GM21367 (cell line): ENCODE measurements around the gene ESYT2.

Experiments
- ATAC-seq: cut with Tn5 transposase; IDR thresholded peaks from one replicate; pipeline ENCODE4 v1.9.1; 2021; ENCODE audit not compliant: unreplicated experiment

ESYT2 gene

DNA sequence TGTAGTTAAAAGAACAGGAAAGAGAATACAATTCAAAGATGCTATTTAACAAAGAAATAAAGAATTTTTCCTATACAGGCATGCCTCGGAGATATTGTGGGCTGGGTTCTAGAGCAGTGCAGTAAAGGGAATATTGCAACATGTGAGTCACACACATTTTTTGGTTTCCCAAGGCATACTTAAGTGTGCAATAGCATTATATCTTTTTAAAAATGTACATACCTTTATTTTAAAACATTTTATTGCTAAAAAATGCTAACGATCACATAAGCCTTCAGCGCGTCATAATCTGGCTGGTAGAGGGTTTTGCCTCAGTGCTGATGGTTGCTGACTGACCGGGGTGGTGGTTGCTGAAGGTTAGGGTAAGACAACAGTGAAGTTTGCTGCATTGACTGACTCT is 54.4 kb downstream of the ESYT2 start:
- ATAC-seq: no peak

DNA sequence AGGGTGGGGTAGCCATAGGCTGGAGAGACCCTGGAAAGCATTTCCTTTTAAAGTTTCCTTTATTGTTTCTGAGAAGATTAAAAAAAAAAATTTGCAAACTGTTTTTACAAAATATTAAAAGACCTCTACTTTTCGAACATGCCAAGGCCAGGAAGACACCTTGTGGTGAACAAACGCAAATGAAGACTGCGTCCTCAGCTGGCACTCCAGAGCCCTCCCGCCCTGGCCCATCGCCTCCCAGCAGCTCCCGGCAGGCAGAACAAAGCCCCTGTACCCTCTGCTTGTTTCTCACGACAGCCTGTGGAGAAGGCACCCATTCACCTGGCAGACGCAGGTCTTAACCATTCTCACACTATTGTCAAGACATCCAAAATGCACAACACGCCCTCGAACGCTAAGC is 56.4 kb downstream of the ESYT2 start:
- ATAC-seq: no peak

DNA sequence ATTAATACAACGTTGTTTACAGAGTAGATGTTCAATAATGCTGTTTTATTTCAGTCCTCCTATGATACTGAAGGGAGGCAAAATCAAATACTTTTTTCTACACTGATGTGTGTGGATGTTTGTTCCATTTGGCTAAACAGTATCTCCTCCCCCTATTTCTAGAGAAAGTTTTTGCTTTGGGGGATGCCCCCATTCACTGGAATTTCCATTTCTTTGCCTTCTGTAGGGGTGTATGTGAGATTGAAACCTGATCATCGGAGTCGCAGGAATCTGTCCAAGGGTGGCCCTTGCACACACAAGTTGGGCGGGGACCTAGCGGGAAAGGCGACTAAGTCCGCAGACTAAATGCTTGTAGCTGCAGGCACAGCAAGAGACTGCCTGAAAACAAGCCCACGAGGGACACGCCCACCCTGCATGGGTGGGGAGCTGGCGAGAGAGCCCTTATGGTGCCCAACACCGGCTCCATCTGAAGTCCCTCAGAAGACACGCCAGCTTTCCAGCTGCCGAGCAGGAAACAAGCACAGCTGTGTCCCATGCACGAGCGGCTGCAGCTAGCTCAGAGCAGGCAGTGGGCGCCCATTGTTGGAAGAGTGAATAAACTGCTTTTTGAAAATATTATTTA is 58.0 kb downstream of the ESYT2 start:
- no peak for ATAC-seq

- ATAC-seq: no peak
Measured at GRCh38 chr7:158767707-158768106, 61.6 kb downstream of the ESYT2 start.

DNA sequence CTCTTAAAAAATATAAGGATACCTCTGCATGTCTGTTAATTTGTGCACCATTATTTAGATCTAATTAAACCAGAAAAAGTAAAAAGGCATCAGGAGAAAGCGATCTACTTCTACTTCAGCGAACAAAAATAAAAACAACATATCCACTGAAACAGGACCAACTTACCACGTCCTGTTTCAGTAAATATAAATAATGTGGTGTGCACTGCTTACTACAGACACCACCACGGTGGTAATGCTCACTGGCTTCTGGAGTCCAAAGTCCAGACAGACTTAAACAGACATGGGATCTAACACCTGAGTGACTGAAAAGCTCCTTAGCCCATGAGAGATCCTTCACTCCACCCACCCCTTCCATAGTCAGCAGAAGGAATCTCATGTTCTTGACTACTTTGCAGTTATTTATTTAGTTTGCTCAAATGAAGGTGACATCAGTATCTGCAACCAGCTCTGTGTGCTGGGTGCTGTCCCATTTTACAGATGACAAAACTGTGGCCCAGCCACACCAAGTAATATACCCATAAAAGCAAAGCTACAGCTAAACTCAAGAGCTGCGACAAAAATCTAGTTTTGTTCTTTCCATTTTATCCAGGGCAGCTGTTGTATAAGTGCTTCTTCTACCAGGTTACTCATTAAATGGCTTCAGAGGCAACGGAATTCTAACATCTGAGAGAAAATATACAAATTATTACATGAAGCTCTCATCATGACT is 62.6 kb downstream of the ESYT2 start:
- no peak for ATAC-seq

DNA sequence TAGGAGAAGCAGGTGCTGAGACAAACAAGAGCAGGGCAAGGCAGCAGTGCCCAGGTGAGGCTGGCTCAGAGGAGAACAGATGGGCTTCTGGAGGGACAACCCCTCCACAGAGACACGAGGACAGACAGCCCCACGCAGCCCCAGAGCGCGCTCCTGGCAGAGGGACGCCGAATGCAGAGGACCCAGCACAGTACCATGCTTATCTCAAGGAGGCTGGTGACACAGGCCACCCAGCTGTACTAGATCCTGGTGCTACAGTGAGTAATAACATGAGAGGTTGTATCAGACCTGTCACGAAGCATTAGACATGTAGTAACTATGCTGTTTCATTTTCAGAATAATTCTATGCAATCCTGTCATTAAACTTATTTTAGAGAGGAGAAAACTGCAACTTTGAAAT is 64.3 kb downstream of the ESYT2 start:
- no peak for ATAC-seq

DNA sequence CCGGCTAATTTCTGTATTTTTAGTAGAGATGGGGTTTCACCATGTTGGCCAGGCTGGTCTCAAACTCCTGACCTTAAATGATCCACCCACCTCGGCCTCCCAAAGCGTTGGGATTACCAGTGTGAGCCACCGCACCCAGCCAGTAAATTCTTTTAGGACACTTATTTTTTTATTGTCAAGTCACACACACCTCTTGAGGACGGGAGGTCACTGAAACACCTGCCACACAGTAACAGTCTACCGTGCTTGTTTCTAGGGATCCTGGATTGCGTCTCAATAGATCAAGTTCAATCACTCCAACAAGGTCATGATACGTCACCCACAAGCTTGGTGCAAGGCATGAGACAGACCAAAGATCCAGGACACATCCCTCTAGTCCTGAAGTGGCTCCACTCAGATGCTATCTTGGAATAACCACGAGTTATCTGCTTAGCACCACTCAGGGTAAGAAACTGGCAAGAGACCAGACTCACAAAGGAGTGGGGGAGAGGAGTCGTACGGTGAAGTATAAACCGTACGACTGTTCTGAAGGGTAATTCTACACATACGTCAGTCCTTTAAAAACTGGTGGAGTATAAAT is 65.8 kb downstream of the ESYT2 start:
- ATAC-seq: no peak

GRCh38 chr7:158761945-158762344 is 67.4 kb downstream of the ESYT2 start:
- ATAC-seq: no peak

DNA sequence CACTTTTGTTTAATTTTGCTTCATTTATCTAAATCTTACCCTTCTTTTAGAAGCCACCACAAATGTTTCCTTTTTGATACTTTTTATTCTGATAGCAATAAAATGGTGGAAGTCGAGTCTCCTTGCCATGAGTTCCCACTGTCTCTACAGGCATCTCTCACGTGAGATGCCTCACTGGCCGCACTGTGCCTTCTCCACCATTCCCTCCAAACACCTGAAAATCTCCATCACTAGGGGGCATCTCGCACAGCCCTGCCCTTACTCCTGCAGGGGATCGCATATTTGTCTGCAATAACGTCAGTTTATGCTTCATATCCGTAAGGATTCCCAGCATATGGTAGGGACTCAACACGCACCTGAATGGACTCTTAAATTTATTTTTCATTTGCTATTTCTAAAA is 68.4 kb downstream of the ESYT2 start:
- ATAC-seq: no peak

DNA sequence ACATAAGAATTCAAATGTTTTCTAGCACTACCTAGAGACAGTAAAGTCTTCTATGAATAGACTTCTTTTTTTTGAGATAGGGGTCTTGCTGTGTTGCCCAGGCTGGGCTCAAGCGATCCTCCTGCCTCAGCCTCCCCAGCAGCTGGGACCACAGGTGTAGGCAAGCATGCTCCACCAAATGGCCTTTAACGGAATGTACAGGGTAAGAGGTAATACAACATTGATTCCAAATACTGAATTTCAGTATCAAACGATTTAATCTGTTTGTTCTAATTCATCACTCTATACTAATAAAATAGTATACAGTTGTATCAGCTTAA is 68.9 kb downstream of the ESYT2 start:
- ATAC-seq: no peak

DNA sequence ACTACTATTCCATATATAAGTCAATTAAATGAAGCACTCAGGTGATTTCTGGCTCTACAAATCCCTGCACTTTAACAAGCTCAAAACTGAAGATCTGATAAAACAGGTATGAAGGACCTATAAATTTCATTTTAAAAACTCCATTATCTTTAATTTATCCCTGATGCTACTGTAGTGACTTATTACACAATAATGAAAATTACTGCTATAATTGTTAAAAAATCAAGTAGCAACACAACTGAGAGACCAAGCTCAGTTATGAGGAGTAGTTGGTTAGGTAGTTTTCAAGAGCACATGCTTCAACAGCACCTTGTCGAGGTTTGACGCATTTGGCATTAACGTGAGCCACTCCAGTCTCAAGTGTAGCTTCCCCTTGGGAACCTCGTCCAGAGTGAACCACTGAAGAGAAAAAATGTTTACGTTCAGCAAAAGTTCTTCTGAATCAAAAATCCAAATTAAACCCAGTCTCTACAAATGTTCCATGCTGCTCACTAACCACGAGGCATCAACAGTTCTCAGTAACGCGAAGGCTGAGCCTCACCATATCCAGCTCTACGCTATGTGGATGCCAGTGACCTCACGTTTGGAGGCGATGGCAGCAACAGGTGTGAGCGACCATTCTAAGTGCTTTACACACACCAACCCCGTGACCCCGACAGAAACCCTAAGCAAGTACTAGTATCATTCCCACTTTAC is 69.4 kb downstream of the ESYT2 start:
- ATAC-seq: no peak

DNA sequence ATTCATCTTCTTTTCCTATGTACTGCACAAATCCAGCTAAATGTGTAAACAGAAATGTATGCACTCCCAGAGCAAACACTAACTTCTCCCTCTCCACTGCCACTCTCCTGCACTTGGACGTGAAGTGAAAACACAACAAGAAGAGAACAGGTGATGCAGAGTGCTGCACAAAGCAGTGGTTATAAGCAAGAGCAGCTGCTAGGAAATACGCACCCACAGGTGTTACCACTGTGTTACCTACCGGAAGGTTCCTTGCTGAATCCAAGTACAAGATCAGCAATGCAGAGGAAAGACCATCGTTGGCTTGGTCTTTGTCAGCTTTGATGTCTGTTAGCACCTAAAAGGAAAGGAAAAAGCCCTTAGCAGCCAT is 70.1 kb downstream of the ESYT2 start:
- ATAC-seq: no peak

DNA sequence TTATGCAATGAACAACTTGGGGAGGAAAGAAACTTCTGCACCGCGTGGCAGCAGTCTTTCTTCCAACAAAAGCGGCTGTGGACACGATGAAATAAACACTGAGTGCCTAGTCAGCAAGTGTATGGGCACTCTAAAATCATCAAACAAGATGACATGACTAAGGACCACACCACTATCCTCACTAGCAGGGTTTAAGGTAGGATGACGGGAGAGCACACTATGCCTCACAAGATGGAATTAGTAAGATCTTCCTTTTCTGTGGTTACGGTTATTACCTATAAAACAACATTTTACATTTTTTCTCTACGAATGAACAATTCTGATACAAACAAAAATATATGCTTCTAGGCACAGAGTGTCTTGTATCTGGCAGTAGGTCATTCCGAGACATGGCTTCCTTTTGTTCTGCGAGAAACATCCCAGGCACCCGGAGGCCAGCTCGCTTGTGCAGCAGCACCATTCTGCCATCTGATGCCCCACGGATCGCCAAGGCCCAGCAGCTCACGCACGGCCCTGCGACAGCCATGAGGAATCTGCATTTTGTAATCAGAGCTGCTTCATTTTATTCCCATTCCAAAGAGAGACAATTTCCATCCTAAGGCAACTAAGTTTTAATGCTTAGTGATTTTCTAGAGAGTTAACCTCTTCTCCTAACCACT is 70.6 kb downstream of the ESYT2 start:
- ATAC-seq: no peak

- no peak for ATAC-seq
Measured at GRCh38 chr7:158757404-158757989, 71.8 kb downstream of the ESYT2 start.

DNA sequence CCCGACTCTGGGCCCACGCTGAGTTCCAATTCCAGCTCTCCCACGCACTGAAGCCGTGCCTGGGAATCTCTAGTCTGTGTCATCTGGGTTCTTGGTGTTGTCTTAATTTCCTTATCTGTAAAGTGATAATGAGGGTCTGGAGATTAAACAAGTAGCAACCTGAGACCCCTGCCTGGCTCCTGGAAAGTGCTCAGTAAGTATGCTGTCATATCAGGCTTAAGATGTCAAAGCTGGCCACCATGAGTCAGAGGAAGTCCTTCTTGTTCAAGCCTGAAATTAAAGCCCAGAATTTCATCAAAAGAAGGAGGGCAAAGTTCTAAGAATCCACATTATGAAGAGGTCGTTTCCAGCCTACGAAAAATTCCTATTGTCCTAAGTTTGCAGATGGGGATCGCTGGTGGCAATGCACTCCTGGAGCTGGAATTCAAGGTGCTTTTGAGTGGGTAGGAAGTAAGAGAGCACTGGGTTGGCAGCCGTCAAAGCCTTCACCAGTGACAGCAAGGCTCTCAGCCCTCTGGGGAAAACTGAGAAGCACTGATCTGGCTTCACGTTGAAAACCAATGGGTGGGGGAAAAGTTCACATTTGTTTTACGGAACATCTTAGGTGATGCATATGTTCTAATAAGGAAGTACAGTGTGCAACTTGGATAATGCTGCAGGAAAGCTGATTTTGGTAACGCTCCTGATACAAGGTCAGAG is 74.4 kb downstream of the ESYT2 start:
- no peak for ATAC-seq

GRCh38 chr7:158753900-158754299 is 75.4 kb downstream of the ESYT2 start:
- no peak for ATAC-seq

- ATAC-seq: no peak
Measured at GRCh38 chr7:158751751-158752150, 77.6 kb downstream of the ESYT2 start.

- ATAC-seq: no peak
Measured at GRCh38 chr7:158751199-158751598, 78.1 kb downstream of the ESYT2 start.

GRCh38 chr7:158750702-158751101 is 78.6 kb downstream of the ESYT2 start:
- no peak for ATAC-seq

DNA sequence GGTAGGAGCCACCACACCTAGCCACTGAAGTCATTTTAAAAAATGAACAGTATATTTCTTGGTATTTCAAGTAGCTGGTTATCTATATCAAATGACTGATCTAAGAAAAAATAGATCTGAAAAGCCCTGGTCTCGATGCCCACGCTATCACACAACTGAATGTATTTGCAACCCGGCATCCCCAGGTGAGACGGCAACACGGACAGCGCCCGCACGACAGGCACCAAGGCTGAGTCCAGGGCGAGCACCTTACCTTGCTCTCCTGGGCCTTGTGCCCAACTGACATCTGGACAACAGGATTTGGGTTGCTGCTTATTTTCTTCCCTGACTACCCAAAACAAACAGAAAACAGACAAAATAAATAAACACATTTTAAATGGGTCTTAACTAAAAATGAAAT is 79.9 kb downstream of the ESYT2 start:
- ATAC-seq: no peak

DNA sequence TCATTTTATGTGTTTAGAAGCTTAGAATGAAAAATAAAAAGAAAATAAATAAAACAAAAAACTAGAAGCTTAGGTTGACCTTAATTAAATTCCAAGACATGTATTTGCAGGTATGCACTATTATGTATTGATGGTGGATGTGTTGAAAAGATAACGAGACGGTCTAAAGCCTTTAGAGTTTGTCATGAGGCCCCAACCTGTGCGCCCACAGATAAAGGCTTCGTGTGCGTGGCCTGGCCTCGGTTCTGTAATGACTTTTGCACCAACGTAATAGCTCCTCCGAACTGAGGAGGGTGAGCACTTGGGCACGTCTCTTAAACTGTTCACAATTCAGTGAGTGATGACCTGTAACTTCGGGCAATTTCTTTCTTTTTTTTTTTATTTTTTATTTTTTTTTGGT is 81.0 kb downstream of the ESYT2 start:
- no peak for ATAC-seq
